C4-2B (cell line): ENCODE data around the gene CC2D2A.

ENCODE experiments used
- CTCF ChIP-seq: fragments of 450-650 bp; conservative IDR thresholded peaks from 2 replicates; pipeline ENCODE4 v1.5.1; 2017; ENCODE audit warnings: mild to moderate bottlenecking
- ZFX ChIP-seq: fragments of 450-650 bp; IDR thresholded peaks from 2 replicates; pipeline ENCODE4 v1.6.1; 2017

DNA sequence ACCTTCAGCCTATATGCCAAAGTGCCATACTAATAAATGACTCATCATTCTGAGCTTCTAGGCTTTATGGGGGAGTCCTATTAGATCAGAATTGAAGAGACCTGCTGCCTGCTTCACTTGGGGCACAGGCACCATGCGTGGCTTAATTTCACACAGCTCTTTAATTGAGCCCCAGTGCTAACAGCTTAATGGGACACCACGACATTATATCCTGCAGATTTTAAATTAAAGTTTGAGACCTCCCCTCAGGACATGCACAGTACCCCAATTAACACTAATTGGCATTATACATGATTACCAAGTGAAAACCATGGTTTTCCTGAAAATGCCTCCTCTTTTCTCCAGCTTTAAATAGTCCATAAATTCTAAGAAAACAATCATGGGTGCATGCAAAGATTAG, 35.0 kb upstream of the CC2D2A start:
- TF ChIP-seq CTCF (no peak), ZFX (no peak)
